GM18511 (cell line): ENCODE measurements around the gene CTNNBL1.
"Not testable (repeated sequence)": the region's sequence is repeated elsewhere in the genome, so short reads cannot be mapped to it uniquely, and the experiment has no call there.

ENCODE experiments used
- ATAC-seq: cut with Tn5 transposase; IDR thresholded peaks from one replicate; pipeline ENCODE4 v1.9.1; 2021; ENCODE audit warnings: mild to moderate bottlenecking, moderate library complexity; ENCODE audit not compliant: unreplicated experiment

CTNNBL1 gene

GRCh38 chr20:37693635-37694626, at the start of gene CTNNBL1:
Gene CTNNBL1, plus strand, starts transcription at chr20:37694030. Its CDS starts 93 bp downstream, at chr20:37694123.
- peak; percentile 84 for ATAC-seq

- ATAC-seq = no peak
Observed at GRCh38 chr20:37644605-37645004, 49.2 kb upstream of the CTNNBL1 start.

DNA sequence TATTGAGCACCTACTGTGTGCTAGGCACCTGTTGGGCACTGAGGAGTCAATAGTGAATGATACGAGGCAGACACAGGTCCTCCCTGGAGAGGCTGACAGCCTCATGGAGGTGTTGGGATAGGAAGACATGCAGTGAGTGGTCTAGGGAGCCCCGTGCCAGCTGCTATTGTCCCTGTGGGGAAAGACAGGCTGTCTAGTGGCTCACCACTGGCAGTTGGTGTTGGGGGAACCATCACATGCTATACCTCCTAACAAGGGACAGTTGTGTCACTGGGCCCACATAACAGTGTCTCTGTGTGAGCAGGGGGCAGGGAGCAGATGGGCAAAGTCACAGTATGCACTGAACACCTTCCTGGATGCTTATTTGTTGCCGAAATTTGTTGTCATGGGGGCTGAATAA, 45.9 kb upstream of the CTNNBL1 start:
- ATAC-seq = no peak

DNA sequence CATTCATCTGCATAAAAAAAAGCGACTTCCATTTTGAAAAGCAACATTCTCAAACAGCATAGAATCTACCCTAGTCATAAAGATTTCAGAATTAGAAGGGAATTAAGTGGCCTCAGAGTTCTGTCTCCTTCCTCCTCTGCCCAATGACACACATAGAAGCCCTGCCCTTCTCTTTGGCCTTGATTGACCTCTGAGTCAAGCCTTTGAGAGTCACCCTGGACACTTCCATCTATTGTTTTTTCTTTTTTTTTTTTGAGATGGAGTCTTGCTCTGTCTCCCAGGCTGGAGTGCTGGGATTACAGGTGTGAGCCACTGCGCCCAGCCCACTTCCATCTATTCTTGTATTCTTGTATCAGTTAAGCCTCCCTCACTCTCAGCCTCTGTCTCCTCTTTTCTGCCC, 44.8 kb upstream of the CTNNBL1 start:
- ATAC-seq = no peak

GRCh38 chr20:37649676-37650370, 44.0 kb upstream of the CTNNBL1 start:
- ATAC-seq = no peak

- ATAC-seq = no peak
Observed at GRCh38 chr20:37650661-37651060, 43.2 kb upstream of the CTNNBL1 start.

DNA sequence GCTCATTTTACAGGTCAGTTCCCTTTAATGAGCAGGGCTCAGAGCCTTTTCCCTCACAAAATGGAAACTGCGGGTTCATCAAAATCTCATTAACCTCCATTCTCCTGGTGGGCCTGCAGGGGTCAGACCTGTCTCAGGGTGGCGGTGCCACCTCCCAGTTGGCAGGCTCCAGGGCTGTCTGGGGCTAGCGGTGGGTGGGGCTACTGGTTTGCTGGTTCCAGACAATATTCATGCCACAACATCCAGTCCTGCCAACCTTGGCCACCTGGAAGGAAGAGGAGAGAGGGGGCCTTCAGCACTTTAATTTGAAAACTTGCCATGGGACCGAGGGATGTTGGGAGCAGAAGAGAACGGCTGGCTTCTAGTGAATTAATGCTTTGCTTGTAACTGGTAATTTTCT, 41.9 kb upstream of the CTNNBL1 start:
- no peak for ATAC-seq

DNA sequence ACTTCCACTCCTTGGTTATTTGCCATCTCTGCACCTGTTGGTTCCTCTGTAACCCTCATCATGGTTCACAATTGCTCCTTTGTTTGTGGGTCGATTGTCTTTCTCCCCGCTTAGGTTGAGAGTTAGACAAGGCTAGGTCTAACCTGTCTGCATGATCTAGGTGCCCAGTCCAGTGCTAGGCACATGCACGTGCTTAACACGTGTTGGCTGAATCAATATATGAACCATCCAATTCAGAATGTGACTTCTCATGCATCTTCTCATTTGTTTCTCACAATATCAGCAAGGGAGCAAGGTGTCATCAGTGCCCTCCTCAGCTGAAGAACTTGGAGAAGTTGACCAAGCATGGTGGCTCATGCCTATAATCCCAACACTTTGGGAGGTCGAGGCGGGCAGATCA, 36.9 kb upstream of the CTNNBL1 start:
- ATAC-seq = no peak

GRCh38 chr20:37657924-37658804, 35.7 kb upstream of the CTNNBL1 start:
- ATAC-seq = no peak

DNA sequence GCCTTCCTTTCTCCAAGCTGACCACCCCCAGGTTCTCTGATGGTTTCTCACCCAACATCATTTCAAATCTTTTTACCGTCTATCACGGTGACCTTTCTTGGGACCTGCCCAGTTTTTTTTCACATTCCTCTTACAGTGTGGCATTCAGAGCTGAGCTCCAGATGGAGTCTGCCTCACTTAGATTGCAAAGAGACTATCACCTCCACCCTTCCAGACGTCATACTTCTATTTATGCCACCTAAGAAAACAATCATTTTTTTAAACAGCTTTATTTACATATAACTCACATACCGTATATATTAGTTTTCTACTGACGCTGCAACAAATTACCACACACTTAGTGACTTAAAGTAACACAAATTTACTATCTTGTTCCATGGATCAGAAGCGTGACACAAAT, 32.3 kb upstream of the CTNNBL1 start:
- ATAC-seq = no peak

- no peak for ATAC-seq
Observed at GRCh38 chr20:37662308-37662707, 31.5 kb upstream of the CTNNBL1 start.

DNA sequence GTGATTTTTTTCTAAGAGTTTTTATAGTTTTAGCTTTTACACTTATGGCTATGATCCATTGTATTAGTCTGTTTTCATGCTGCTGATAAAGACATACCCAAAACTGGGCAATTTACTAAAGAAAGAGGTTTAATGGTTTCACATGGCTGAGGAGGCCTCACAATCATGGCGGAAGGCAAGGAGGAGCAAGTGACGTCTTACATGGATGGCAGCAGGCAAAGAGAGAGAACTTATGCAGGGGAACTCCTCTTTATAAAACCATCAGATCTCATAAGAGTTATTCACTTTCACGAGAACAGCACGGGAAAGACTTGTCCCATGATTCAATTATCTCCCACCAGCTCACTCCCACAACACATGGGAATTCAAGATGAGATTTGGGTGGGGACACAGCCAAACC, 29.2 kb upstream of the CTNNBL1 start:
- ATAC-seq = not testable (repeated sequence)

DNA sequence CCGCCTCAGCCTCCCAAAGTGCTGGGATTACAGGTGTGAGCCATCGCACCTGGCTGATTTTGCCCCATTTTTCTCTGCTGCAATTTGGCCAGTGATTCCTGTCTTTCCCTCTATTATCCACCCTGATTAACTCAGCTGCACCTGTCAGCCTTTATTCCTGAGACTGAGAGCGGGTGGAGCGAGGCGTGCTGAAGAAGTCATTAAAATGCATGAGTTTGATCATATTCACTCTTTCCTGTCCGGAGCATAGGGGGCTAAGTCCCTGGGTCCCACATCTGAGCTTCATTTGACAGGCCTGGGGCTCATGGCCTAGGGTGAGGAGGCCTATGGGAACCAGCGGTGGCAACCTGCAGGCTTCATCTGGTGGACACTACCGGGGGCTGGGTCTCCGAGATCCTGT, 25.7 kb upstream of the CTNNBL1 start:
- no peak for ATAC-seq

DNA sequence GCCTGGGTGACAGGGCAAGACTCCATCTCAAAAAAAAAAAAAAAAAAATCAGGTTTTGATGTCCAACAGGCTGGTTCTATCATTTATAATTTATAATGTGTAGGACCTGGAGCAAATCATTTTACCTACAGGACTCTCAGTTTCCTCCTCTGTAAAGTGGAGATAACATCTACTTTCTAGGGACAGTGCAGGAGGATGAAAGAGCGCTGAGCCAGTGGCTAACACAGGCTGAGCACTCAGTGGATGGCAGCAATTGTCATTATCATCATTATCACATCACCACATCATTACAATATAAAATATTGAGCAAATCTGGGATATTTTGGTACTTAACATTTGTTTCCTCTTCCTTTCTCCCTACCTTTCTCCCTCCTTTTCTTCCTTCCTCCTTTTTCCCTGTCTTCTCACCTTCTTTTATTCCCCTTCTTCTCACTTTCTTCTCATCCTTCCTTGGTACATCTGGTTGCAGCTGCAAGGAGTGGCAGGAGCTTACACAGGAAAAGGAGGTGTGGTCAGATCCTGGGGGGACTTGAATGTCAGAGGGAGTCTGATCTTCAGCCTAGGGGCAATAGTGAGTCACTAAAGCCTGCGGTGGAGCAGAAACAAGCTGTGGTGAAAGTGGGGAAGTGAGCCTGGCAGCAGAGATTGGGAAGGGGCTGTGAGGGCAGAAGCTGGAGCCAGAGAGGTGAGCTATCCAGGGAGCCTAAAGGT, 24.6 kb upstream of the CTNNBL1 start:
- ATAC-seq = no peak

- no peak for ATAC-seq
Observed at GRCh38 chr20:37669773-37670236, 24.0 kb upstream of the CTNNBL1 start.

DNA sequence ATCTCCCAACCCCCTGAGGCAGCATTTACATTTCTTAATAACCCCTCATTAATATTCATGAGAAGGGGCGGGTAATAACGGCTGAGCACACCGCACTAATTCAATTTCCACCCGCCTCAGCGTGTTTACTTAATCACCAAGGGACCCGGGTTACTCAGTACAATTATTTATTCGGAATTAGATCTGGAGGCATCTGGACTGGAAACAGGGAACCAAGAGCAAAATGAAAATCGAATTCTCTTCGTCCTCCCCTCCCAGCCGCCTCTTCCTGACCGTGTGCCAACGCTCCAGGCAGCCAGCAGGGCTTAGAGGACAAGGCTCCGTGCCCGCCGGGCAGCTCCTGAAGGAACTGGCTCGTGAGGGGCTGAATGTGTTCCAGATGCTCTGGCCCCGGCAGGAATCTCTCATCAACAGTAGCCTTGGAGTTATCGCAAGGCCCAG, 23.5 kb upstream of the CTNNBL1 start:
- ATAC-seq = no peak

- ATAC-seq = no peak
Observed at GRCh38 chr20:37672143-37672542, 21.7 kb upstream of the CTNNBL1 start.

GRCh38 chr20:37673444-37673843, 20.4 kb upstream of the CTNNBL1 start:
- ATAC-seq = no peak

DNA sequence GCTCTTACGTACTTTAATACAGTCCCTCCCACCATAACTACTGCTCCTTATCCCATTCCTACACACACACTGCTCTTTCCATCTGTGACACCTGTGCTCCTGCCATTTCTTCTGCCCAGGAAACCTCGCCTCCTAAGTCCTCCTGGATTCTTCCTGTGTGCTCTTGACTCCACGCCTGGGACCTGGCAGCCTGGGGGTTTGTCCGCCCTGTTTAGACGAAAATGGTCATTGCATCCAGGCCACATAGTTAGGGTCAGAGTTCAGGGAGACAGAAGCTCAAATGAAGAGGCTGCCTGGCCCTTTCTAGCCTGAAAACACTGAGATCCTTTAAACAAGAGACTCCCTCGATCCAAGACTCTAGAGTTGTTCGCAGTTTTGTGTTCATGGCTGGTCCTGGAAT, 17.4 kb upstream of the CTNNBL1 start:
- no peak for ATAC-seq
